NT2/D1 (cell line): ENCODE results near the gene SPHKAP.

Source experiments
- DNase-seq: peaks from one replicate; pipeline ENCODE4 v3.0.0-alpha.2; 2011; ENCODE audit warnings: low read depth, low spot score
- H3K27me3 ChIP-seq: 2 replicates; pipeline ENCODE4 v1.6.0; 2011; ENCODE audit warnings: mild to moderate bottlenecking; ENCODE audit not compliant: insufficient read length, insufficient read depth
- H3K36me3 ChIP-seq: 2 replicates; pipeline ENCODE4 v1.6.1; 2011; ENCODE audit warnings: mild to moderate bottlenecking, low read length, mixed read lengths; ENCODE audit not compliant: insufficient read depth, insufficient read length
- H3K4me1 ChIP-seq: 2 replicates; pipeline ENCODE4 v1.5.1; 2011; ENCODE audit not compliant: insufficient read depth, insufficient read length
- H3K4me3 ChIP-seq: 2 replicates; pipeline ENCODE4 v1.5.1; 2011; ENCODE audit warnings: low read depth; ENCODE audit not compliant: insufficient read length
- H3K9ac ChIP-seq: 2 replicates; pipeline ENCODE4 v1.6.0; 2011; ENCODE audit warnings: low read depth; ENCODE audit not compliant: insufficient read length
- H3K9me3 ChIP-seq: 2 replicates; pipeline ENCODE4 v1.5.1; 2011; ENCODE audit warnings: mild to moderate bottlenecking, low read length; ENCODE audit not compliant: insufficient read depth
- SUZ12 ChIP-seq: IDR thresholded peaks from 2 replicates; pipeline ENCODE4 v1.6.1; 2011; ENCODE audit not compliant: insufficient read length, insufficient read depth; ENCODE audit errors: extremely low read depth
- YY1 ChIP-seq: IDR thresholded peaks from 2 replicates; pipeline ENCODE4 v1.6.1; 2011; ENCODE audit not compliant: insufficient read length, insufficient read depth
- ZNF274 ChIP-seq: IDR thresholded peaks from 2 replicates; pipeline ENCODE4 v1.6.1; 2011; ENCODE audit warnings: mild to moderate bottlenecking, low read depth, low read length

Gene SPHKAP

DNA sequence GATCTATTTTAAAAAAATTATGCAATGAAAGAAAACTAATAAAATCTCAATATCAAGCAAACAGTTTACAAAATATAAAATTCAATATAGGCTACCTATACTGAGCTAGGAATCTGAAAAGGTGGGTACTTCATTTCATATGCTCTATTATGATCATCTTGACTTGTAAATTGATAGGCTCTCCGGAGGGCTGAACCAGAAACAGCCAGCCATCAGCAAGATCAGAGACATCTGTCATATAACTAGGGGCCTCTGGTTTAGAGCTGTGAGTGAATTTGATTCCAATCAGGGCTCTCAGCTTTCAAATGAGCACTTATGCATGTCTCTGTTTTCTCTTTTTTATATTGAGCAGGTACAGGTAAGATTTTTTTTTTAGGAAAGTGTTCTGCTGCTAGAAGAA lies 114.2 kb downstream of the SPHKAP start:
- no peak overlapping the region for H3K4me3 ChIP-seq
- H3K27me3 ChIP-seq = no peaks in the 10 kb centered on the region
- DNase-seq = no peak
- no peaks in the 10 kb centered on the region for H3K36me3 ChIP-seq
- no peaks in the 10 kb centered on the region for H3K4me1 ChIP-seq
- no peaks in the 10 kb centered on the region for H3K9me3 ChIP-seq
- no peak for TF ChIP-seq SUZ12
- no peak for TF ChIP-seq YY1
- no peak for TF ChIP-seq ZNF274
- no peak overlapping the region for H3K9ac ChIP-seq

DNA sequence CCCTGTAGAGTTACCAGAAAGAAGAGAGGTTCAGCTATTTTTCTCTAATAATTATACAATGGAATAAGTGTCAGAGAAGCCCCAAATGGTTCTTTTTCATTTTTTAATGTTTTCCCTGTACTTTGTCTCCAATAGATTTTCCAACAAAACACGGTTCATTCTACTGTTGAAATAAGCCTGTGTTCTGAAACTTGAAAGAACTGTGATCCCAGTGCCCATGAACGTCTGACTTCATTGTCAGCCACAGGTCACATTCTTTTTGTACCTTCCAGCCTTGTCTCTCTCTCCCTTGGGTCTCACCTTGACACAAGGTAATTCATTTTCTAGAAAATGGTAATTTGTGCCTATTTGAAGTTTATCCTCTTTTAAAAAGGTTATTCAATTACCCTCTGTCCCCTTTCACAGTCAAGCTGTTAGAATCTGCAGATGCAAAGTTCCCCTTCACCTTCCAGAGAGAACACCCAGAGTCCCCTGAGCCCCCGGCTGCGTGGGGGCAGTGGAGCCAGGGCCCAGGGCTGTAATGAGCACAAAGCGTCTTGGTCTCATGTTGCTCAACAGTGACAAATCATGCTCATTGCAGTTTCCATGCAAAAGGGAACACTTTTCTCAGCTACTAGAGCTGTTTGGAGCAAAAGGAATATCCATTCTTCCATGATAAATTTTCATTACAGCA lies 115.2 kb downstream of the SPHKAP start:
- no peak for DNase-seq
- Histone ChIP-seq H3K4me1 (no peaks in the 10 kb centered on the region), H3K4me3 (no peak overlapping the region), H3K27me3 (no peaks in the 10 kb centered on the region), H3K9ac (no peak overlapping the region), H3K9me3 (no peaks in the 10 kb centered on the region), H3K36me3 (no peaks in the 10 kb centered on the region)
- TF ChIP-seq YY1 (no peak), ZNF274 (no peak)

DNA sequence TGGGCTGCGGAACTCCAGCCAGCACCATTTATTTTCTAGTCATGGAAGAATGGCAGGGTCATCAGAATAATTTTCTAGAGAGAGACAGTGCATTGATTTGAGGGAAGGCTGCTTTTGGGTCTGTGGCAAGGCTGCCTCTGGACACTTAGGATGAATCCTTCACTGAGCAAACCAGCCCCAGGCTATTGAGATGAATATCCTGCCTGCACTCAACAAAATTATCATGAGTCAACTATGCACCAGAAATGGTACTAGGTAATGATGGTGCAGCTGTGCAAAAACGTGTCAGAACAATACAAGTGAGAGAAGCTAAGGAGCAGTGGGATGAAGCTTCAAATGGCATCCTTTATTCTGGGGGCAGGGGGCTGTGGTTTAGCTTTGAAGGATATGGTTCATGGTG lies 115.8 kb downstream of the SPHKAP start:
- H3K9me3 ChIP-seq = no peaks in the 10 kb centered on the region
- TF ChIP-seq YY1 = no peak
- TF ChIP-seq SUZ12 = no peak
- no peak for TF ChIP-seq ZNF274
- no peak overlapping the region for H3K4me3 ChIP-seq
- no peaks in the 10 kb centered on the region for H3K36me3 ChIP-seq
- no peak for DNase-seq
- H3K4me1 ChIP-seq = no peaks in the 10 kb centered on the region
- no peaks in the 10 kb centered on the region for H3K27me3 ChIP-seq
- no peak overlapping the region for H3K9ac ChIP-seq

DNA sequence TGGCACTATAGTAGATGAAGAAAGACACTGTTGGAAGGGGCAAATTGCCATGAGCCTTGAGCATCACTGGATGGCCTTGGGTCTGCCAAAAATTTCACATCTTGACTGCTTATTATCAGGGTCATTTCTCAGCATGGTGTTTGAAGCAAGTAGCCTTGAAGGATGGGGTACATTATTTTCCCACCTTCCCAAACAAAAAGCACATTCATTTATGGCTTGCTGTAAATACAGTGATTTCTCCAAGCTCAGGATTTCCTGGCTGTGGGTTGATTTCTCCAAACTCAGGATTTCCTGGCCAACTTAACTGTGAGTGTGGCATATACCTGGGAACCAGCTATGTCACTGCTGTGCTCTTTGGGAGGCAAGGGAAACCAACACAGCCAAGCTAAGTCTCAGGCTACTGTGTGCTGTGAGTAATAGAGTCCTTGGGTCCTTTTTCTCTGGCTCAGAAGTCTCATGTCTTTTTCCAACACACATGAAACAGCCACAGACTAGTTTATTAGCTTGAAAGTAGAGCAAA lies 116.6 kb downstream of the SPHKAP start:
- TF ChIP-seq YY1 (no peak), SUZ12 (no peak), ZNF274 (no peak)
- Histone ChIP-seq H3K27me3 (no peaks in the 10 kb centered on the region), H3K9me3 (no peaks in the 10 kb centered on the region), H3K9ac (no peak overlapping the region), H3K36me3 (no peaks in the 10 kb centered on the region), H3K4me3 (no peak overlapping the region), H3K4me1 (no peaks in the 10 kb centered on the region)
- no peak for DNase-seq

DNA sequence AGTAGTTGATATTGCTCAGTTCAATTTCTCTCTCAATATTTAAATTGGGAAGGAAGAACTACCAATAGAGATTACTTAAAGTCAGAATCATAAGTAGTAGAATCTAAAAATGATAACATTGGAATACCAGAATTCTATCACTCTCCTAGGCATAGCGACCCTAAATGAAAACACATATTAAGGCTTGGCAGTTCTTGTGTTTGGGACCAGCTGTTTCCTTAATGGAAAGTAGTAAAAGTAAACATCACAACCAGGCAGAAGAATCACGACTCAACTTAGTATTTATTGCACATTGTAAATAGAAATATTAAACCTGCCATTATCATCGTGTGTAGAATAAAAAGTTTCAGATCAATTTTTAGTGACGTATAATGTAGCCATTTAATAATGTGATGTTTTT lies 117.5 kb downstream of the SPHKAP start:
- Histone ChIP-seq H3K4me1 (no peaks in the 10 kb centered on the region), H3K9me3 (no peaks in the 10 kb centered on the region), H3K36me3 (no peaks in the 10 kb centered on the region), H3K4me3 (no peak overlapping the region), H3K27me3 (no peaks in the 10 kb centered on the region), H3K9ac (no peak overlapping the region)
- DNase-seq = no peak
- TF ChIP-seq YY1 (no peak), SUZ12 (no peak), ZNF274 (no peak)

DNA sequence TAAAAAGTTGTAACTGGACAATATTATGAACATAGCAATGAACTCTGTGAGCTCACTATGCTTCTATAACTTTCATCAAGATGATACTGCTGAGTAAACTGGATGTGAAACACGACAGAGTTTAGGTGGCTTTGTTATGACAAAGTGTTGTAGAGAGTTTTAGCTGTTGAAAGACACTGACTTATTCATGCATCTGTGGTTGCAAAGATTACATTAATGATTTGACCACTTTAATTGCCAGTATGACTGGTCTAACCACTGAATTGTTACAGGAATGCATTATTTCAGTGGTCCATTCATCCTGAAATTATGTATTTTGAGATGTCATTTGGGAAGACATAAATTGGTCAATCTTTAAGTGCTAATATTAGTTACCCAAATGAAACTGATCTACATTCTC lies 117.9 kb downstream of the SPHKAP start:
- Histone ChIP-seq H3K4me3 (no peak overlapping the region), H3K4me1 (no peaks in the 10 kb centered on the region), H3K36me3 (no peaks in the 10 kb centered on the region), H3K9ac (no peak overlapping the region), H3K9me3 (no peaks in the 10 kb centered on the region), H3K27me3 (no peaks in the 10 kb centered on the region)
- TF ChIP-seq SUZ12 (no peak), ZNF274 (no peak), YY1 (no peak)
- no peak for DNase-seq

DNA sequence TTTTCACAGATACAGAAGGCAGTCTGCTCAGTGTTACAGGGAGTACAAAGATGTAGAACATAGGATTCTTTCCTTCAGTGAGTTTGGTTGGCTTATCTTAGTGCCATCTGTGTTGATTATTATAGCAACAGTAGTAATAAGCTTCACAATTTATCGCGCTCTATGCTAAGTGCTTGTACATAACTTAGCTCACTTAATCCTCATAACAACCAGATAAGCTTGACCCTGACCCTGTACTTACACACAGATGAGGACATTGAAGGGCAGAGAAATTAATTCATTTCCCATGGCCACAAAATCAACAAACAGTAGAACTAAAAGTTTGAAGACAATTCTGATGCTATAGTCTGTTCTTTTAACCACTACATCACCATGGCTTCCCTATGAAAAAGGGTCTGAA lies 121.8 kb downstream of the SPHKAP start:
- H3K4me3 ChIP-seq = no peak overlapping the region
- TF ChIP-seq SUZ12 = no peak
- no peak for TF ChIP-seq ZNF274
- TF ChIP-seq YY1 = no peak
- no peaks in the 10 kb centered on the region for H3K27me3 ChIP-seq
- no peaks in the 10 kb centered on the region for H3K4me1 ChIP-seq
- no peak overlapping the region for H3K9ac ChIP-seq
- H3K36me3 ChIP-seq = no peaks in the 10 kb centered on the region
- DNase-seq = no peak
- H3K9me3 ChIP-seq = no peaks in the 10 kb centered on the region
